IMR-90 (cell line): ENCODE measurements around the gene LRRC75B. TPM values are rescaled to one million over a fixed set of nuclear protein-coding genes. Genes with fewer than 3 reads are reported as not detected.

ENCODE experiments used
- ATAC-seq: fragments of 200-7000 bp; cut with Tn5 transposase; 2 replicates; pipeline ENCODE4 v1.9.1; 2020; ENCODE audit warnings: low read depth, mild to moderate bottlenecking, moderate library complexity
- BruUV-seq: library from RNA; stranded (reverse); fragments of 400-500 nt; replicated peaks from 2 replicates; lab custom pipeline; 2021; lab: Mats Ljungman, UMichigan
- CTCF ChIA-PET: fragments of 300-600 bp; formaldehyde crosslinking; extraction: SDS; loops from one replicate; lab custom pipeline; 2021; ENCODE audit warnings: antibody characterized with exemption; lab: Yijun Ruan, JAX
- POLR2A ChIA-PET: fragments of 300-600 bp; sonication (Branson Sonifier 250); formaldehyde crosslinking; loops from one replicate; lab custom pipeline; 2022; ENCODE audit warnings: antibody characterized with exemption; ENCODE audit not compliant: unreplicated experiment; lab: Charles Lee
- DNase-seq: peaks from one replicate; pipeline ENCODE4 v3.0.0; 2013
- H2AFZ ChIP-seq: replicated peaks from 2 replicates; pipeline ENCODE3; 2013; ENCODE audit warnings: low read length, mild to moderate bottlenecking; ENCODE audit not compliant: poor library complexity
- H2AK5ac ChIP-seq: 2 replicates; pipeline ENCODE4 v1.6.1; 2013; ENCODE audit warnings: low read depth, low read length, inconsistent platforms
- H2AK9ac ChIP-seq: replicated peaks from 2 replicates; pipeline ENCODE3; 2013; ENCODE audit warnings: mild to moderate bottlenecking, low read depth, low read length, moderate library complexity; ENCODE audit not compliant: poor library complexity
- H2BK120ac ChIP-seq: 2 replicates; pipeline ENCODE4 v1.6.1; 2013; ENCODE audit warnings: low read depth, low read length, inconsistent platforms
- H2BK15ac ChIP-seq: 3 replicates; pipeline ENCODE4 v1.6.1; 2013; ENCODE audit warnings: low read depth, low read length, inconsistent platforms
- H2BK20ac ChIP-seq: 2 replicates; pipeline ENCODE4 v1.6.1; 2013; ENCODE audit warnings: low read depth, mild to moderate bottlenecking, inconsistent platforms, low read length, moderate library complexity
- H2BK5ac ChIP-seq: 2 replicates; pipeline ENCODE4 v1.6.1; 2013; ENCODE audit warnings: mild to moderate bottlenecking, low read depth, low read length, inconsistent platforms; ENCODE audit not compliant: poor library complexity, severe bottlenecking
- H3K14ac ChIP-seq: replicated peaks from 2 replicates; pipeline ENCODE4 v1.6.1; 2013; ENCODE audit warnings: low read depth, low read length, inconsistent platforms
- H3K18ac ChIP-seq: 2 replicates; pipeline ENCODE4 v1.6.1; 2013; ENCODE audit warnings: low read depth, low read length, control low read depth
- H3K23ac ChIP-seq: 2 replicates; pipeline ENCODE4 v1.6.1; 2013; ENCODE audit warnings: low read depth, low read length, inconsistent platforms
- H3K27ac ChIP-seq: 2 replicates; pipeline ENCODE4 v1.5.1; 2013; ENCODE audit warnings: mild to moderate bottlenecking, control low read depth, low read length; ENCODE audit not compliant: insufficient read depth
- H3K27me3 ChIP-seq: 2 replicates; pipeline ENCODE4 v1.6.1; 2013; ENCODE audit warnings: low read length; ENCODE audit not compliant: control insufficient read depth, insufficient read depth
- H3K36me3 ChIP-seq: 2 replicates; pipeline ENCODE4 v1.6.1; 2013; ENCODE audit warnings: low read length, mixed read lengths; ENCODE audit not compliant: control insufficient read depth, insufficient read depth
- H3K4ac ChIP-seq: 2 replicates; pipeline ENCODE4 v1.6.1; 2013; ENCODE audit warnings: low read depth, low read length, inconsistent platforms
- H3K4me1 ChIP-seq: 2 replicates; pipeline ENCODE4 v1.6.1; 2013; ENCODE audit warnings: low read length, mixed read lengths; ENCODE audit not compliant: control insufficient read depth, insufficient read depth
- H3K4me2 ChIP-seq: 2 replicates; pipeline ENCODE4 v1.6.1; 2013; ENCODE audit warnings: low read depth, mild to moderate bottlenecking, control low read depth, low read length, moderate library complexity
- H3K4me3 ChIP-seq: 2 replicates; pipeline ENCODE4 v1.5.1; 2013; ENCODE audit warnings: low read depth, mild to moderate bottlenecking, control low read depth, low read length, moderate library complexity; ENCODE audit not compliant: insufficient read depth
- H3K56ac ChIP-seq: 2 replicates; pipeline ENCODE4 v1.6.1; 2013; ENCODE audit warnings: low read length, inconsistent platforms; ENCODE audit not compliant: insufficient read depth; ENCODE audit errors: extremely low read depth
- H3K79me1 ChIP-seq, 2 experiments: 2 replicates each; pipeline ENCODE4 v1.6.1; 2013; ENCODE audit warnings: low read length in 2 of 2, inconsistent platforms in 1 of 2, low read depth in 1 of 2
- H3K9ac ChIP-seq: 2 replicates; pipeline ENCODE4 v1.6.1; 2013; ENCODE audit warnings: low read depth, low read length, control low read depth
- H3K9me1 ChIP-seq: 2 replicates; pipeline ENCODE4 v1.6.1; 2013; ENCODE audit warnings: low read length, inconsistent platforms; ENCODE audit not compliant: insufficient read depth
- H3K9me3 ChIP-seq: 2 replicates; pipeline ENCODE4 v1.6.1; 2013; ENCODE audit warnings: low read length; ENCODE audit not compliant: control insufficient read depth, insufficient read depth
- H4K20me1 ChIP-seq: 2 replicates; pipeline ENCODE4 v1.6.1; 2013; ENCODE audit warnings: low read length, inconsistent platforms; ENCODE audit not compliant: insufficient read depth
- H4K5ac ChIP-seq: 2 replicates; pipeline ENCODE4 v1.6.1; 2013; ENCODE audit warnings: mild to moderate bottlenecking, low read depth, low read length, control low read depth
- H4K8ac ChIP-seq, 2 experiments: 2 replicates each; pipeline ENCODE4 v1.6.1; 2013; ENCODE audit warnings: low read depth in 2 of 2, low read length in 2 of 2, control low read depth in 1 of 2, inconsistent platforms in 1 of 2
- H4K91ac ChIP-seq: 2 replicates; pipeline ENCODE4 v1.6.1; 2013; ENCODE audit warnings: low read depth, low read length, inconsistent platforms; ENCODE audit not compliant: insufficient read depth
- CEBPB ChIP-seq: IDR thresholded peaks from 2 replicates; pipeline ENCODE4 v1.6.1; 2012; ENCODE audit warnings: low read depth, low read length, improper control_type of control experiment
- CHD1 ChIP-seq: IDR thresholded peaks from 2 replicates; pipeline ENCODE4 v1.6.1; 2012; ENCODE audit warnings: low read depth, low read length, improper control_type of control experiment
- FOS ChIP-seq: fragments of 150-350 bp; IDR thresholded peaks from 2 replicates; pipeline ENCODE4 v1.6.1; 2016; ENCODE audit warnings: low read depth, low read length
- MAFK ChIP-seq: IDR thresholded peaks from 2 replicates; pipeline ENCODE4 v1.6.1; 2012; ENCODE audit warnings: low read depth, low read length, improper control_type of control experiment
- MXI1 ChIP-seq: IDR thresholded peaks from 2 replicates; pipeline ENCODE4 v1.6.1; 2012; ENCODE audit warnings: low read depth, mild to moderate bottlenecking, low read length, moderate library complexity, borderline replicate concordance
- NFE2L2 ChIP-seq: fragments of 150-350 bp; IDR thresholded peaks from 2 replicates; pipeline ENCODE4 v1.6.1; 2016; ENCODE audit warnings: low read depth, mild to moderate bottlenecking, low read length
- POLR2A ChIP-seq: IDR thresholded peaks from 2 replicates; pipeline ENCODE4 v1.6.1; 2012; ENCODE audit warnings: mild to moderate bottlenecking, low read depth, low read length
- RAD21 ChIP-seq: IDR thresholded peaks from 2 replicates; pipeline ENCODE4 v1.6.1; 2012; ENCODE audit warnings: low read length, improper control_type of control experiment
- RFX5 ChIP-seq: IDR thresholded peaks from 2 replicates; pipeline ENCODE4 v1.8.0; 2012; ENCODE audit warnings: low read depth, mild to moderate bottlenecking, low read length, moderate library complexity
- SMC3 ChIP-seq: fragments of 150-350 bp; IDR thresholded peaks from 2 replicates; pipeline ENCODE4 v1.6.1; 2016; ENCODE audit warnings: low read depth, mild to moderate bottlenecking, antibody characterized with exemption, low read length, moderate library complexity
- WGBS, 2 experiments: methylation state at CpG; one replicate each; pipeline versions ENCODE4 v1.1.5 to v1.1.7; 2013; ENCODE audit warnings: missing lambda C conversion rate in 2 of 2; ENCODE audit not compliant: insufficient read length in 1 of 2; ENCODE audit errors: extremely low coverage in 2 of 2; 5-methylcytosine and 5-hydroxymethylcytosine counted together
- dilution Hi-C: fragments of 300-500 bp; cut with HindIII; formaldehyde crosslinking; loops from one replicate; pipeline ENCODE4 v1.14.3; 2018; ENCODE audit warnings: low sequenced_read_pairs; ENCODE audit not compliant: unreplicated experiment
- in situ Hi-C: fragments of 300-500 bp; cut with MboI; formaldehyde crosslinking; loops from 3 replicates; pipeline ENCODE4 v1.14.3; 2019; ENCODE audit warnings: low sequenced_read_pairs, inconsistent platforms, mixed read lengths
- intact Hi-C: fragments of 100-400 bp; cut with micrococcal nuclease; formaldehyde crosslinking; loops from 2 replicates; pipeline ENCODE4 v1.10.0; 2022
- polyA plus RNA-seq, 3 experiments: library from polyadenylated mRNA; depleted of rRNA; stranded (reverse); fragments of >200 nt; gene quantifications; 2 replicates each; pipeline ENCODE4 v1.2.3, GENCODE V29; 2012; ENCODE audit warnings: low replicate concordance in 1 of 3
- total RNA-seq: library from RNA; depleted of rRNA; stranded (reverse); fragments of >200 nt; gene quantifications from 2 replicates; pipeline ENCODE4 v1.2.3, GENCODE V29; 2012
- TF ChIP-seq, protein P1 (sequence below): fragments of 150-350 bp; IDR thresholded peaks from 2 replicates; pipeline ENCODE4 v1.6.1; 2017; ENCODE audit warnings: mild to moderate bottlenecking, antibody characterized with exemption, low read length, low read depth
- TF ChIP-seq, protein P2 (sequence below): conservative IDR thresholded peaks from 2 replicates; pipeline ENCODE4 v1.5.1; 2012; ENCODE audit warnings: mild to moderate bottlenecking, low read depth, low read length, improper control_type of control experiment

Gene LRRC75B
- total and polyA plus RNA-seq, 2 of the 4 experiments (the other 2 are of a cell fraction), result 1.6 to 10.7 TPM

DNA sequence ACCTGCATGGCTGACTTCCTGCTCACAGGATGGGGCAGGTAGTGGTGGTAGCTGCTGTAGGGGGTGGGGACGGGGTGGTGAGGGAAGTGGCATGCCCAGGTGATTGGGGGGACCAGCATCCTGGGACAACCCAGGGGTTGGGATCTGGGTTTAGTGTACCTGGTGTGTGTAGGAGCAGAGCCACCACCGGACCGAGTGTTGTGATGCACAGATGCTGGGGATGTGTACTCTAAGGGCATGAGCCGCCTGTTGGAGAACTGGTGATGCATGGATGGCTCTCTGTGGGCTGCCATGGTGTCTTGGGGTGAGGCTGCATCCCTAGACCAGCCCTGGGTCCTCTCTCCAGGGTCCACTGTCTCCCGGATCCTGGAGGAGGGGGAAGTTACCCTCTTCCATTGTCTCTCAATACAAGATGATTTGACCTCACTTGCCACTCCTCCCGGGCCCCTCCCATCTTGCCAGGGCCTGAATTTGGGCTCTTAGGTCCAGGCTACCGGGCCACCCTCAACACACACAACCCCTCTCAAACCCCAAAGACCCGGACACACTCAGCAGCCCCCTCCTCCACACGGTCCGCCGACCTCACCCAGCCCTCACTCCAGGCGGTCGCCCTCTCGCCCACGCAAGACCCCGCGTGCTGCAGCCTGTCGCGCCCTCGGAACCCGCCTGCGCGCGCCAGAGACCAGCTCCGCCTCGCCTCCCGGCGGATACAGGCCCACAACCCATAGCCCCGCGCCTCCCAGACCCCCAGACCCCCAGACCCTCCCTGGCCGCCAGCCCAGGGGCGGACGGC, 619 bp downstream of the LRRC75B start:
- peak; percentile 22 for ATAC-seq

More for the DNA sequence above, 619 bp downstream of the LRRC75B start:
- Histone ChIP-seq H4K91ac (peak overlapping the region; percentile 72), H3K27ac (peak overlapping the region; percentile 12; the same call in 1 of the 2 replicates), H3K56ac (peak overlapping the region; percentile 10; the same call in 1 of the 2 replicates), H3K9me3 (no peaks in the 10 kb centered on the region), H3K4me2 (peak overlapping the region; percentile 66), H3K4ac (peak overlapping the region; percentile 81), H3K9ac (peak overlapping the region; percentile 68), H3K9me1 (peaks cover 11% of the 10 kb centered on the region), H3K4me1 (no peaks in the 10 kb centered on the region), H3K23ac (peak overlapping the region; percentile 17), H3K79me1 (peaks cover 0 to 8% of the 10 kb centered on the region in 2 experiments; a peak in 2 of 4 replicates), H3K14ac (peak overlapping the region; percentile 66), H4K8ac (peak overlapping the region in 1 of 2 experiments; percentile 44; a peak in 2 of 4 replicates), H4K20me1 (no peaks in the 10 kb centered on the region), H2BK20ac (no peak overlapping the region), H2BK120ac (no peak overlapping the region), H2AK9ac (peak overlapping the region; percentile 35), H3K27me3 (no peaks in the 10 kb centered on the region), H3K18ac (no peak overlapping the region), H2AFZ (peak overlapping the region; percentile 92), H4K5ac (no peak overlapping the region), H2AK5ac (no peak overlapping the region), H2BK5ac (peak overlapping the region; percentile 8), H3K4me3 (peak overlapping the region; percentile 47), H2BK15ac (no peak overlapping the region; the same call in 2 of the 3 replicates), H3K36me3 (peaks cover 14% of the 10 kb centered on the region; the same call in 1 of the 2 replicates)
- BruUV-seq, result no TSS peak
- no peak for DNase-seq
- dilution Hi-C loops (no loop called here), in situ Hi-C loops (no loop called here), intact Hi-C loops (no loop called here)
- ChIA-PET CTCF (no interaction called here), POLR2A (no interaction called here)
- WGBS, 2 experiments, result 24% methylated on average over 8 of the region's 33 CpGs; no CpG with 5 or more reads in 1 of the 2 experiments
- TF ChIP-seq CEBPB (no peak), CHD1 (no peak), FOS (no peak), NFE2L2 (no peak), RFX5 (no peak), MXI1 (no peak), POLR2A (no peak), RAD21 (no peak), SMC3 (no peak), MAFK (no peak)
- TF ChIP-seq, protein P1, sequence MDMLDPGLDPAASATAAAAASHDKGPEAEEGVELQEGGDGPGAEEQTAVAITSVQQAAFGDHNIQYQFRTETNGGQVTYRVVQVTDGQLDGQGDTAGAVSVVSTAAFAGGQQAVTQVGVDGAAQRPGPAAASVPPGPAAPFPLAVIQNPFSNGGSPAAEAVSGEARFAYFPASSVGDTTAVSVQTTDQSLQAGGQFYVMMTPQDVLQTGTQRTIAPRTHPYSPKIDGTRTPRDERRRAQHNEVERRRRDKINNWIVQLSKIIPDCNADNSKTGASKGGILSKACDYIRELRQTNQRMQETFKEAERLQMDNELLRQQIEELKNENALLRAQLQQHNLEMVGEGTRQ, result no peak
- TF ChIP-seq, protein P2, sequence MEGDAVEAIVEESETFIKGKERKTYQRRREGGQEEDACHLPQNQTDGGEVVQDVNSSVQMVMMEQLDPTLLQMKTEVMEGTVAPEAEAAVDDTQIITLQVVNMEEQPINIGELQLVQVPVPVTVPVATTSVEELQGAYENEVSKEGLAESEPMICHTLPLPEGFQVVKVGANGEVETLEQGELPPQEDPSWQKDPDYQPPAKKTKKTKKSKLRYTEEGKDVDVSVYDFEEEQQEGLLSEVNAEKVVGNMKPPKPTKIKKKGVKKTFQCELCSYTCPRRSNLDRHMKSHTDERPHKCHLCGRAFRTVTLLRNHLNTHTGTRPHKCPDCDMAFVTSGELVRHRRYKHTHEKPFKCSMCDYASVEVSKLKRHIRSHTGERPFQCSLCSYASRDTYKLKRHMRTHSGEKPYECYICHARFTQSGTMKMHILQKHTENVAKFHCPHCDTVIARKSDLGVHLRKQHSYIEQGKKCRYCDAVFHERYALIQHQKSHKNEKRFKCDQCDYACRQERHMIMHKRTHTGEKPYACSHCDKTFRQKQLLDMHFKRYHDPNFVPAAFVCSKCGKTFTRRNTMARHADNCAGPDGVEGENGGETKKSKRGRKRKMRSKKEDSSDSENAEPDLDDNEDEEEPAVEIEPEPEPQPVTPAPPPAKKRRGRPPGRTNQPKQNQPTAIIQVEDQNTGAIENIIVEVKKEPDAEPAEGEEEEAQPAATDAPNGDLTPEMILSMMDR, result no peak
